Measurements from ENCODE around the gene SULT2B1.

SULT2B1 gene

GRCh38 chr19:48633148-48634035 is 81.4 kb downstream of the SULT2B1 start:
- DNase-seq (ENCODE audit: low read depth in 4 of 4, low spot score in 1 of 4): no peak

GRCh38 chr19:48634036-48634342 is 82.0 kb downstream of the SULT2B1 start:
- no peak for DNase-seq (ENCODE audit: low read depth in 4 of 4, low spot score in 1 of 4)

- DNase-seq (ENCODE audit: low read depth in 4 of 4, low spot score in 1 of 4): peak; percentile 86 to 94 (median 90)
These were observed 82.7 kb downstream of the SULT2B1 start for GRCh38 chr19:48634424-48635262.

- peak in 3 of 4 experiments; percentile 62 to 76 (median 72) for DNase-seq (ENCODE audit: low read depth in 4 of 4, low spot score in 1 of 4)
These were observed 83.4 kb downstream of the SULT2B1 start for GRCh38 chr19:48635263-48635965.

GRCh38 chr19:48635966-48636858 is 84.2 kb downstream of the SULT2B1 start:
- DNase-seq (ENCODE audit: low read depth in 4 of 4, low spot score in 1 of 4): no peak

- DNase-seq (ENCODE audit: low read depth in 4 of 4, low spot score in 1 of 4): no peak
These were observed 85.0 kb downstream of the SULT2B1 start, which contains the start of gene DBP for GRCh38 chr19:48636859-48637448. Gene DBP (minus strand): TSS chr19:48637379. CDS start chr19:48636994, 385 bp downstream.

- DNase-seq (ENCODE audit: low read depth in 4 of 4, low spot score in 1 of 4): peak; percentile 93 to 99 (median 98)
These were observed 85.5 kb downstream of the SULT2B1 start for GRCh38 chr19:48637449-48637947.

GRCh38 chr19:48637948-48638830 is 86.2 kb downstream of the SULT2B1 start:
- DNase-seq (ENCODE audit: low read depth in 4 of 4, low spot score in 1 of 4): peak in 2 of 4 experiments; percentile 51 to 63

GRCh38 chr19:48638831-48639381 is 86.9 kb downstream of the SULT2B1 start:
- no peak for DNase-seq (ENCODE audit: low read depth in 4 of 4, low spot score in 1 of 4)

- no peak for DNase-seq (ENCODE audit: low read depth in 4 of 4, low spot score in 1 of 4)
These were observed 87.8 kb downstream of the SULT2B1 start for GRCh38 chr19:48639483-48640375.

- no peak for DNase-seq (ENCODE audit: low read depth in 4 of 4, low spot score in 1 of 4)
These were observed 89.9 kb downstream of the SULT2B1 start for GRCh38 chr19:48641850-48642249.

- DNase-seq (ENCODE audit: low read depth in 4 of 4, low spot score in 1 of 4): no peak
These were observed 90.9 kb downstream of the SULT2B1 start for GRCh38 chr19:48642862-48643261.

GRCh38 chr19:48644355-48644754 is 92.4 kb downstream of the SULT2B1 start:
- DNase-seq (ENCODE audit: low read depth in 4 of 4, low spot score in 1 of 4): no peak

GRCh38 chr19:48644839-48645619 is 93.1 kb downstream of the SULT2B1 start:
- DNase-seq (ENCODE audit: low read depth in 4 of 4, low spot score in 1 of 4): peak in 3 of 4 experiments; percentile 58 to 71 (median 62)

GRCh38 chr19:48645620-48646000 is 93.6 kb downstream of the SULT2B1 start:
- DNase-seq (ENCODE audit: low read depth in 4 of 4, low spot score in 1 of 4): no peak

GRCh38 chr19:48646001-48646721 is 94.2 kb downstream of the SULT2B1 start, which contains the start of gene CA11:
Gene CA11 (minus strand): TSS chr19:48646187. CDS start chr19:48645632, 555 bp downstream.
- peak in 3 of 4 experiments; percentile 82 to 90 (median 82) for DNase-seq (ENCODE audit: low read depth in 4 of 4, low spot score in 1 of 4)

All from stimulated activated CD4-positive, alpha-beta T cell treated with anti-CD3 and anti-CD28 coated beads, Interleukin-1b, Interleukin-23, amount 100 ng/mL, for 24 hours (primary cell).